GM11168 (cell line): ENCODE results near the gene ACD.
"Not testable (repeated sequence)": the region's sequence is repeated elsewhere in the genome, so short reads cannot be mapped to it uniquely, and the experiment has no call there.

ENCODE experiments used
- in situ Hi-C: fragments of 300-500 bp; cut with MboI; formaldehyde crosslinking; loops from one replicate; pipeline ENCODE4 v1.12.0; 2022; ENCODE audit warnings: low sequenced_read_pairs; ENCODE audit not compliant: unreplicated experiment

The ACD gene

DNA sequence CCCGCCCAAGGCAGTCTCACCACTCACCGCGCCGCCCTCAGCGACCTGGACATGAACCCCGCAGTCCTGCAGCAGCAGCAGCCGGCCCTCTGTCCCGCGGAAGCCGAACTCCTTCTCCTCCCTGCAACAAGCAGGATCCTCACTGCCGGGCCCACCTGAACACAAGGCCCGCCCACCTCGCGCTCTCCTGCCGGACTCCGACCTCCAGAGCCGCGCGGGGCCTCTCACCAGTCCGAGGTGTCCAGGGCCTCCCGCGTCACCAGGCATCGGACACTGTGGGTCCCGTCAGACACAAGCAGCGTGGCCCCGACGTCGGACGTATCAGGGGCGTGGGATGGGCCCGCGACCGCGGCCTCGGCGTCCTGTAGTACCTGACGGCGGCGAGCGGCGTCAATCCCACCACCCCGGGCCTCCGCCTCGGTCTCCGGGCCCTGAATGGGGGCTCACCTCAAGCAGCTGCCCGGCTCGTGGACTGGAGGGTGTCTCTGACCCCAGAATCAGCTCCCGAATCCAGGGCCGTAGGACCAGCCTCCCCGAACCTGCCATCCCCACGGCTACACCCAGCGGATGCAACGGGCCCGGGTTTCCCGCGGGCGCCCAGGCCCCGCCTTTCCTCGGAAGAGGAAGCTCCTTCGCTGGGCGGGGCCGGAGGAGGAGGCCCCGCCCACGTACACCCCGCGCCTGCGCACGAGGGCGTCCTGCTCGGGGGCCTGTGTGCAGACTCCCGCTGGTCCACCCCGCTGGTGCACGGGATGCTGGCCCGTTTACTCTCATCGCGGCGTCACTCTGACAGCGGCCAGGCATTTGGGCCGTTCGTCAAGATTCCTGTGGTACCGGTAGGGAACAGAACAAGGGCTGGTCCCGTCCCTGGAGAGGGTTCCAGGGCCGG, at the start of gene ACD:
Gene ACD (minus strand): TSS at position 586 of the 889 bp plus-strand sequence. CDS start 40 bp downstream, at position 546.
- in situ Hi-C loops: no loop called here

DNA sequence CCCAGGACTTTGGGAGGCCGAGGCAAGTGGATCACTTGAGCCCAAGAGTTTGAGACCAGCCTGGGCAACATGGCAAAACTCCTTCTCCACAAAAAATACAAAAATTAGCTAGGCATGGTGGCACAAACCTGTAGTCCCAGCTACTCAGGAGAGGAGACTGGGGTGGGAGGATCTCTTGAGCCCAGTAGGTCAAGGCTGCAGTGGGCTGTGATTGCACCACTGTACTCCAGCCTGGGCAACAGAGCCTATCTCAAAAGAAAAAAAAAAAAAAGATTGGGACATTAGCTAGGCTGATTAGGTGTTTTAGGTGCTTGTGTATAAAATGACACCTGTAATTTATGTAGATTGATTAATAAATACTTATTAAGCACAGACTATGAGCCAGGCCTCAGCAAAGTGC, 49.0 kb upstream of the ACD start:
- in situ Hi-C loops: no loop called here

DNA sequence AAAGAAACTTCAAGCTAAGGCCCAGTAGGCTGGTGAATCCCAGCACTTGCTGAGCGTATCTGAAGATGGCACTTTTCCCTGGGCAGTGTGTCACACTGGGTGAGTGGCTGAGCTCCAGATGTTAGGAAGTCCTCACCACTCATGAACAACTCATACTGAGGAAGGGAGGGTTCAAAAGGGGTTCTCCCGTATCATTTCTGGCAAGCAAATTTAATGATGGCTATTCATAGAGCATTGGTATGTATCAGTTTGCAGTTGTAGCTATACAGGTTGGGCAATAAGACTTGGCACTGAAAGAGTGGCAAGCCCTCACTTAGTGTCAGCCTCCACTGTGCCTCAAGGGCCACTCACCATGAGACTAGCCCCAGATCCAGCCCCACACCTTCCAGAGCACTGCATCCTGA, 48.3 kb upstream of the ACD start:
- in situ Hi-C loops: no loop called here

DNA sequence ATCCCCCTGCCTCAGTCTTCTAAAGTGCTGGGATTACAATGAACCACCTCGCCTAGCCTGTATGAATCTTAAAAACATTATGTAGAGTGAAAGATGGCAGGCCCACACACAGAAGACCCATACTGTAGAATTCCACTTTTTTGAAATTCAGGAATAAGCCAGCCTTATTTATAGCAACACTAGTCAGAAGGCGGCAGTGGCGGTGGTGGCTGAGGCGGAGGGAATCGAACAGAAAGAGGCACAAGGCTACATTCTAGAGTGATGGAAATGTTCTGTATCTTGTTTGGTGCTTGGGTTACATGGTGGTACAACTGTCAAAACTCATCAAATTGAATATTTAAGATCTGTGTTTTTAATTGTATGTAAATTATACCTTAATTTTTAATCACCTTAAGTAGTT, 47.7 kb upstream of the ACD start:
- in situ Hi-C loops: no loop called here

DNA sequence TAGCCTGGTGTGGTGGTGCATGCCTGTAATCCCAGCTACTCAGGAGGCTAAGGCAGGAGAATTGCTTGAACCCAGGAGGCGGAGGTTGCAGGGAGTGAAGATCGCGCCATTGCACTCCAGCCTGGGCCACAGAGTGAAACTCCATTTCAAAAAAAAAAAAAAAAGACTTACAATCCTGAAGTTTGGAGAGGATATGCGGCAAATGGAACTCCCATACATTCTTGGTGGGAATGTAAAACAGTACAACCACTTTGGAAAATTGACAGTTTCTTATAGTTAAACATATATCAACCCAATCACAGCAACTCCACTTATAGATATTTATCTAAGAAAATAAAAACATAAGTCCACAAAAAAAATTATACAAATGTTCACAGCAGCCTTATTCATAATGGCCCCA, 47.1 kb upstream of the ACD start:
- in situ Hi-C loops: no loop called here

DNA sequence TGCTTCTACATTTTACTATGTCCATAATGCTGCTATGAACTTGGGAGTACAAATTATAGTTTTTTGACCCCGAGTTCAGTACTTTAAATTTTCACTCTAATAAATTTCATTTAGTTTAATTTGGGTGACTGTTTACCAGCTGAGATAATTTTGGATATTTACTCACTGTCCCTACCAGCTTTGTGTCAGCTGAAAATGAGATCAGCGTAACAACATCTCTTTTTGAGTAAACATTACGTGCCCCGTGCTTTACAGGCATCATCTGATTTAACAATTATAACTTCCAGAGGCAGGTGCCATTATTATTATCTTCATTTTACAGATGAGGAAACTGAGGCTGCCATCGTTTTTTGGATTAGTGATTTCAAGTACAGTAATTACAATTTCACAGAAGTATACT, 44.0 kb upstream of the ACD start:
- in situ Hi-C loops: no loop called here

DNA sequence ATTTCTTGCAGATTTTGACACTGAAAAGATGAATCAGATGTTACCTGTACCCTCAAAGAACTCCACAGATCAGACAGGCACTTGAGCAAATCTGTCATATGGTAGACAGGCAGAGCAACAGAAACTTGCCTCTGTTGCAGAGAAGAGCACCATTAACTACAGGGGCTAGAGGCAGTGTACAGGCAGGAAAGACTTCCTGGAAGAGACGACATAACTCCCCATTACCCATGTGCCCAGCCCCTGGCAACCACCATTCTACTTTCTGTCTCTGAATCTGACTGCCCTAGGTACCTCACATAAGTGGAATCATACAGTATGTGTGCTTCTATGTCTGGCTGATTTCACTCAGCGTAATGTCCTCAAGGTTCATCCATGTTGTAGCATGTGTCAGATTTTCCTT, 43.6 kb upstream of the ACD start:
- in situ Hi-C loops: no loop called here

DNA sequence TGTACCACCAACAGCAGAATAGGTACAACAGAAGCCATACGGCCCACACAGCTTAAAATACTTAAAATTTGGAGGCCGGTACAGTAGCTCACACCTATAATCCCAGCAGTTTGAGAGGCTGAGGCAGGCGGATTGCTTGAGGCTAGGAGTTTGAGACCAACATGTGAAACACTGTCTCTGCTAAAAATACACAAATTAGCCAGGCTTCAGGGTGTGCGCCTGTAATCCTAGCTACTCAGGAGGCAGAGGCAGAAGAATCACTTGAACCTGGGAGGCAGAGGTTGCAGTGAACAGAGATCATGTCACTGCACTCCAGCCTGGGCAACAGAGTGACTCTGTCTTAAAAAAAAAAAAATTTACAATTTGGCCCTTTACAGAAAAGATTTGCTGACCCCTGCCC, 42.1 kb upstream of the ACD start:
- in situ Hi-C loops: no loop called here

DNA sequence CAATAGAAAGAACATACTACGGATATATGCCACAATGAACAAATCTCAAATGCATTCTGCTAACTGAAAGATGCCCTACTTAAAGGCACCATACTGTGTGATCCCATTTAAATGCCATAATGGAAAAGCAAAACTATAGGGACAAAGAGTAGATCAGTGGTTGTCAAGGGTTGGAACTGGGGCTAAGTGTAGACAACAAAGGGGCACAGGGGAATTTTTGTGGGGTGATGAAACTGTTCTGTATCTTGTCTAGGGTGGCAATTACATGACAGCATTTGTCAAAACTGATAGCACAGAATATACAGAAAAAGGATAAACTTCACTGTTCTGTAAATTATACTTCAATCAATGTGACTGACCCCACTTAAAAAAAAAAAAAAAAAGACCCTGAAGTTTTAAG, 41.4 kb upstream of the ACD start:
- in situ Hi-C loops: no loop called here

DNA sequence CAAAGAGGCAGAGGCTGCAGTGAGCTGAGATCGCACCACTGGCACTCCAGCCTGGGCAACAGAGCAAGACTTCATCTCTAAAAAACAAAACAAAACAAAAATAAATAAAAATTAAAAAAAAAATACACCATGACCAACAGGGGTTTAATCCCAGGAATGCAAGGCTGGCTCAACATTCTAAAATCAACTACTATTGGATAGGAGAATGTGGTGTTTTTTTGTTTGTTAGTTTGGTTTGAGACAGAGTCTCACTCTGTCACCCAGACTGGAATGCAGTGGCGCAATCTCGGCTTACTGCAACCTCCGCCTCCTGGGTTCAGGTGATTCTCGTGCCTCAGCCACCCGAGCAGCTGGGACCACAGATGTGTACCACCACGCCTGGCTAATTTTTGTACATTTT, 39.2 kb upstream of the ACD start:
- in situ Hi-C loops: no loop called here

DNA sequence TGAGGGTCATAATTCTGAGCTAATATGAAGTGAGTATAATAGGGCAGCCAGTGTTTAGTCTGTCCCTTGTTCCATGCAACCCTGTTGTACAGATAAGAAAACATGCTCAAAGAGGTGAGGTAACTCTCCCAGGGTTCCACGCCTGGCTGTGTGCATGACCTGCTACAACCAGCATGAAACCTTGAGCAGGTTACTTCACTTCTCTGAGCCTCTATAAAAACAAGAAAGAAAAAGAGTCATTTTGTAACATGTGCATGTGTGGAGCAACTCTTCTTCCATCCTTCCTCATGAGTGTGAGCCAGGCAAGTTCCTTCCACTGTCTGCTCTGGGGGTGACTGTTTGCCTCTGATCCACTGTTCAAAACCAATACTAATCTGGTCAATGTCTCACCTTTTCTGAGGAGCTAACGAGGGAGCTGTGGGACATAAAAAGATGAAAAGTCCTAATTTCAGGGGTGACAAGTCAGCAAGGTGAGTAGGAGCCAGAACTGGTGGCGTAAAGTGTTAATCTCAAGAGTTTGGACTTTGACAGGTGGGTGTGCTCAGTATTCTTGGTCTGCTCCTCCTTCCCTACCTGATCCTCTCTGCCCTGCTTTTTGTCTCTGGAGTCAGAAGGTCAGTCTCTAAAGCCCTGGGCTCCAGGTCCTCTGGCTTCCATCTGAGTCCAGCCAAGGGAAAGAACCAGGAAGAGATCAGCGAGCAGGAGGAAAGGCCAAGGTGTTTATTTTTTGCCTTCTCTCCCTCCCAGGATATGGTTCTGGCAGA, 37.5 kb upstream of the ACD start:
- in situ Hi-C loops: no loop called here

DNA sequence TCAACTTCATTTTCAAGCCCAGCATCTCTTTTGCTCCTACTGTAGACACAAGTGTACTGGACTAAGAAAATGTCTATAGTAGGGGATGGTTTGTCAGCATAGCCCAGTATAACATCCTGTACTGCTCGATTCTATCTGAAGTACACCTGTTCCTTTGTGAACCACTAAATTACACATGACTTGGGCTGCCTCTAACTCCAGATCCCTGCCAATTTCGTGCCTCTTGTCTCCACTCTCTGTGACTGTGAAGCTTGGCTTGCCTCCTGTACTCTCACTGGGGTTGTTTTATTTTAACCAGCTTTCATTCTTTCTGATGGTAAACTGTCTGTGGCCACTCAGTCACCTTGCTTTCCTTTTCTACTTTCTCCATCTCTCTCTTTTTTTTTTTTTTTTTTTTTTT, 34.6 kb upstream of the ACD start:
- in situ Hi-C loops: no loop called here

DNA sequence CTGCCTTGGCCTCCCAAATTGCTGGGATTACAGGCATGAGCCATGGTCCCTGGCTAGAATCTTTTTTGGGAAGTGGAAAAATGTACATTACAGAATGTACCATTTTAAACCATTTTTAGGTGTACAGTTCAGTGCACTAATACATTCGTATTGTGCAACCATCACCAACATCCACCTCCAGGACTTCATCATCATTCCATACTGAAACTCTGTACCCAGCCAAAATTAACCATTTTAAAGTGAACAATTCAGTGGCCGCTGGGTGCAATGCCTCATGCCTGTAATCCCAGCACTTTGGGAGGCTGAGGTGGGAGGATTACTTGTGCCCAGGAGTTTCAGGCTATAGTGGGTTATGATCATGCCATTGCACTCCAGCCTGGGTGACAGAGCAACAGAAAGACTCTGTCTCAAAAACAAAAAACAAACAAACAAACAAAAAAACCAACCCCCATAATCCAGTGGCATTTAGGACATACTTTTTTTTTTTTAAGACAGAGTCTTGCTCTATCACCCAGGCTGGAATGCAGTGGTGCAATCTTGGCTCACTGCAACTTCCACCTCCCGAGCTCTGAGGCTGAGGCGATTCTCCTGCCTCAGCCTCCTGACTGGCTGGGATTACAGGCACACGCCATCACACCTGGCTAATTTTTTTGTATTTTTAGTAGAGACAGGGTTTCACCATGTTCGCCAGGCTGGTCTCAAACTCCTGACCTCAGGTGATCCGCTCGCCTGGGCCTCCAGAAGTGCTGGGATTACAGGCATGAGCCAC, 33.6 kb upstream of the ACD start:
- in situ Hi-C loops: not testable (repeated sequence)

DNA sequence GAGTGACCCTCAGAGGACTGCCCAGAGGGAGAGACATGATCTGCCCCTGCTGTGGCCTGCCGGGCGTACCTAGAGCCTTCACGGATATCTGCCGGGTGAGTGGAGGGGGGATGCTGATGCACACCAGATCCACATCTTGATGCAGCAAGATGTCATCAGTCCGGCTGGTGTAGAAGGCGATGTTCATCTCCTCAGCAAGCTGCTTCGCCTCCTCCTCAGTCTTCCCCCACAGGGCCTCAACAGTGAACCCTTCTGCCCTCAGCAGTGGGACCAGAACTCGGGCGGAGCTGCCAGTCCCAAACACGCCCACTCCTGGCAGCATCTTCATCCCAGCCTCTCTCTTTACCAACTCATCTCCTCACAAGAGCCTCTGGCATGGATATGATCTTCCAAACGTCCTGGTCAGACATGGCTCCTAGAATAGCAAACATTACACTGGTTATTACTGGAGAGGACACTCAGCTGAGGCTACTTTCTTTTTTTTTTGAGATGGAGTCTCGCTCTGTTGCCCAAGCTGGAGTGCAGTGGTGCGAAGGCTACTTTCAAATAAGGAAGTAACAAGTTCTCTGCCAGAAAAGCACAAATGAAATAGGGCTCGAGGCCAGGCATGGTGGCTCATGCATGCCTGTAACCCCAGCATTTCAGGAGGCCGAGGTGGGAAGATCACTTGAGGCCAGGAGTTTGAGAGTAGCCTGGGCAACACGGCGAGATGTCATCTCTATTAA, 25.5 kb upstream of the ACD start:
- in situ Hi-C loops: no loop called here

DNA sequence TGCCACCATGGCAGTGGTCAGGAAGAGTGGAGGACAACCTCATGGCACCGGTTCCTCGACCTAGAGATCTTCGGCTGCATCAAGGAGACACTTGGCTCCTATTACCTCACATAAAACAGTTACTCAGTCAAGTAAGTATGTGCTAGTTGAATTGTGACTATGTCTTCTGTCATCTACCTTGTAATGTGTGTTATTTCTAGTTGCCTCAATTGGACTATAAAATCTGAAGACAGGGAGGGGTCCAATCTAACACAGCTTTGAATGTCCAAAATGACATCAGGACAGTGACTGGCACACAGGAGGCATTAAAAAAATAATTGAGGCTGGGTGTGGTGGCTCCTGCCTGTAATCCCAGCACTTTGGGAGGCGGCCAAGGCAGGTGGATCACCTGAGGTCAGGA, 23.7 kb upstream of the ACD start:
- in situ Hi-C loops: no loop called here

DNA sequence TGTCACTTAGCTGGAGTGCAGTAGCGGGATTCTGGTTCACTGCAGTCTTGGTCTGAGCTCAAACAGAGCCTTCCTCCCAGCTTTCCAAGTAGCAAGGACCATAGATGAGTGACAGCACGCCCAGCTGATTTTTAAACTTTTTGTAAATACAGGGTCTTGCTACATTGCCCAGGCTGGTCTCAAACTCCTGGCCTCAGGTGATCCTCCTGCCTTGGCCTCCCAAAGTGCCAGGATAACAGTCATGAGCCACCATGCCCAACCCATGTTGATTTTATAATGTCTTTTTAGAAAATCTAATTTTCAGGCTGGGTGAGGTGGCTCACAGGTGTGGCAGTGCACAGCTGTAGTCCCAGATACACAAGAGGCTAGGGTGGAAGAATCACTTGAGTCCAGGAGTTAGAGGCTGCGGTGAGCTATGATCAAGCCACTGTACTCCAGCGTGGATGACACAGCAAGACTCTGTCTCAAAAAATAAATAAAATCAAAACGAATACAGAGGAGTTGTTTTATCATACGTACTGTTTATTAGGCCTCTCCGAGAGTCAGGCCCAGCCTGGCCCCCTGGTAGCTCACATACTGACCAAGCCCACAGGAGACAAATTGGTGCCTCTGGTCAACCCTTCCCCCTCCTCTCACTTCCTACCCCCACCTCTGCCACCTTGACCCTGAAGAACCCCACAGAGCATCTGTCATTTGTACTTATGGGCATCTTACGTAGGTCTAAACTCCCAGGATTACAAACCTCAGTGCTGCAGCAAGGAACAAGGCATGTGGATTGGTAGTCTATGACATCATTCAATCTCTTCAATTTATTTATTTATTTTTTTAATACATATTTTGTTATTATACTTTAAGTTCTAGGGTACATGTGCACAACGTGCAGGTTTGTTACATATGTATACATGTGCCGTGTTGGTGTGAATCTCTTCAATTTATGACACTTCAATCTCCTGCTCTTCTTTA, 20.2 kb upstream of the ACD start:
- in situ Hi-C loops: no loop called here

DNA sequence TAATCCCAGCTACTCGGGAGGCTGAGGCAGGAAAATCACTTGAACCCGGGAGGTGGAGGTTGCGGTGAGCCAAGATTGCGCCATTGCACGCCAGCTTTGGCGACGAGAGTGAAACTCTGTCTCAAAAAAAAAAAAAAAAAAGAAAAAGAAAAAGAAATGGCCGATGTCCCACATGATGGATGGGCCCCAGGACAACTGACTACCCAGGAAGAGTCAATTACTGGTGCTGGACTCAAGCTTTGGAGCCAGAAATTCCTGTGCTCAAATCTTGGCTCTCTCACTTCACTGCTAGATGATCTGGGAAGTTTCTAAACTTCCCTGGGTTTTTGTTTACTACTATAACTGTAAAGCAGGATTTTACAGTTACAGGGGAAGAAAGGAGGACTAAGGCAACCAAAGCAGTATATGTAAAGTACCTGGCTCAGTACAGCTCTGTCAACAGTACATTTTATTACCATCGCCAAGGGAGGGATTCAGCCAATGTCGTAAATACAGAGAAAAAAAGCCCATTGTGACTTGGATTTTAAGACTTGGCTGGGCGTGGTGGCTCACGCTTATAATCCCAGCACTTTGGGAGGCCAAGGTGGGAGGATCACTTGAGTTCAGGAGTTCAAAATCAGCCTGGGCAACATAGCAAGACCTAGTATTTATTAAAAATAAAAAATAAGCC, 18.4 kb upstream of the ACD start:
- in situ Hi-C loops: no loop called here

DNA sequence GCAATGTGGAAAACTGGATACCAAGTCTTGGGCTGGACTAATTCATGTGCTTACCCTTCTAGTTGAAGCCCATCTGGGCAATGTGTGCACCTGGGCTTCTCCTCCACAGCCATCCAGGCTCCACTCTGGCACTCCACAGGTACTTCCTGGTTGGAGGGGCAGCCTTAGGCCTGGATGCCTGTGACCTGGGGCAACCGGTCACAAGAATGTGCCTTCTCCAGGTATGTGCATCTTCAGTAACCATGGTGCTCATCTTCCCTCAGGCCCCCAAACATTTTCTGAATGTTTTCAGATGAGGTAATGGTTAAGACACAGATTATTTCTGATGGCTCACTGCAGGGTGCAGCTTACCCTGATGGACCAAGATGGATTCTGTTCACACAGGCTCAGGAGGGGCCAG, 17.7 kb upstream of the ACD start:
- in situ Hi-C loops: no loop called here

DNA sequence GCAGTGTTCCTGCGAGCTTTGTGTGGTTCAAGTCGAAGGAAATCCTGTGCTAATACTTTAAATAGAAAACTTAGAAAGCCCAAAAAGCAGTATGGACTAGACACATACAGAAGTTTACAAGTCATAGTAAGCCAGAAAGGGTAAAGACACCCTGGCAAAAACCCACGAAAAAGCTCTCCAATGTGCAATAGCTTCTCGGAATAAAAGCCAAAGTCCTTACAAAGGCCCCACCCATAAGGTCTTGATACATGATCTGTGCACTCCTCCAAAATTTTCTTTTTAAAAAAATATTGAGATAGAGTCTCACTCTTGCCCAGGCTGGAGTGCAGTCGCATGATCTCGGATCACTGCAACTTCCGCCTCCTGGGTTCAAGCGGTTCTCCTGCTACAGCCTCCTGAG, 16.9 kb upstream of the ACD start:
- in situ Hi-C loops: no loop called here
